ENCODE measurements around the gene ARG2. TPM values are rescaled to one million over a fixed set of nuclear protein-coding genes. Genes with fewer than 3 reads are reported as not detected.
"Not testable (repeated sequence)": the region's sequence is repeated elsewhere in the genome, so short reads cannot be mapped to it uniquely, and the experiment has no call there.

Gene ARG2
- total and polyA plus RNA-seq, 10 of the 15 experiments (the other 5 are each of a cell fraction or from before 2014, with no cell fraction given), result 0.48 to 7.8 (median 1.1) TPM

- H3K4me3 ChIP-seq; CTCF ChIA-PET; in situ Hi-C loops (cut with MboI); H3K27ac ChIP-seq (ENCODE audit: control insufficient read depth, insufficient read depth); H3K9me3 ChIP-seq (replicated peaks; ENCODE audit: control insufficient read depth, insufficient read depth, low read length); FAIRE-seq; DNase-seq (ENCODE audit: low read depth, low spot score); H4K20me1 ChIP-seq (ENCODE audit: control insufficient read depth, insufficient read depth); H3K36me3 ChIP-seq (ENCODE audit: control insufficient read depth in 2 of 2, insufficient read depth in 2 of 2, low read length in 1 of 2); BruUV-seq (replicated peaks); intact Hi-C loops (cut with micrococcal nuclease; ENCODE audit: unreplicated experiment); H3K4me1 ChIP-seq (ENCODE audit: control insufficient read depth, insufficient read depth, low read length); H2AFZ ChIP-seq (ENCODE audit: control insufficient read depth, low read depth, low read length); H3K9ac ChIP-seq (ENCODE audit: control insufficient read depth, insufficient read depth, low read length); POLR2A ChIA-PET; RAD21 ChIA-PET (ENCODE audit: unreplicated experiment); H3K4me2 ChIP-seq (ENCODE audit: control insufficient read depth, insufficient read depth); H3K79me2 ChIP-seq (ENCODE audit: control insufficient read depth, insufficient read depth, low read length); ATAC-seq; H3K27me3 ChIP-seq (replicated peaks in 1 of 2; ENCODE audit: control insufficient read depth in 2 of 2, insufficient read depth in 2 of 2, low read length in 1 of 2): not testable (repeated sequence)
- 19% methylated on average over 1 of the region's 1 CpG for WGBS (ENCODE audit: insufficient coverage, insufficient replicate concordance, low lambda C conversion rate, missing lambda C conversion rate)
- SMC1A ChIA-PET (ENCODE audit: uncharacterized antibody, unreplicated experiment), result interaction anchor here (1.3 kb wide), 1 partner anchor 40 kb away, joined by 3 read pairs; no protein-coding TSS in a partner anchor
Measured at GRCh38 chr14:67626131-67626530, 6.4 kb downstream of the ARG2 start.

GRCh38 chr14:67627519-67627918, 7.8 kb downstream of the ARG2 start:
- no TSS peak for BruUV-seq (replicated peaks)
- no peaks in the 10 kb centered on the region; the same call in 2 of the 3 replicates for H3K9me3 ChIP-seq (replicated peaks; ENCODE audit: control insufficient read depth, insufficient read depth, low read length)
- in situ Hi-C loops (cut with MboI), result no loop called here
- TF ChIP-seq POLR2AphosphoS5 (IDR thresholded peaks at IDR 0.05; ENCODE audit: low read length), result no peak
- no peak for TF ChIP-seq CHD4 (IDR thresholded peaks at IDR 0.05)
- no peak for TF ChIP-seq POLR2AphosphoS2 (IDR thresholded peaks at IDR 0.05; ENCODE audit: low read depth, low read length)
- no peak for TF ChIP-seq STAT3 (IDR thresholded peaks at IDR 0.05; ENCODE audit: low read depth, low read length)
- TF ChIP-seq EP300 (IDR thresholded peaks at IDR 0.05; ENCODE audit: borderline replicate concordance in 1 of 2, control insufficient read depth in 1 of 2, low read depth in 2 of 2, low read length in 2 of 2), result no peak
- TF ChIP-seq MAX (IDR thresholded peaks at IDR 0.05; ENCODE audit: low read depth, low read length), result no peak
- no peak for TF ChIP-seq DPF2 (IDR thresholded peaks at IDR 0.05)
- TF ChIP-seq PAX8 (IDR thresholded peaks at IDR 0.05), result no peak
- no peak for TF ChIP-seq PAX5 (IDR thresholded peaks at IDR 0.05; ENCODE audit: borderline replicate concordance, low read depth, low read length)
- no peak for TF ChIP-seq NR2C2 (IDR thresholded peaks at IDR 0.05; ENCODE audit: borderline replicate concordance, control insufficient read depth, insufficient read length, low read depth)
- TF ChIP-seq JUNB (IDR thresholded peaks at IDR 0.05), result no peak
- no peak for TF ChIP-seq SMAD5 (IDR thresholded peaks at IDR 0.05; ENCODE audit: low read depth)
- no peak for TF ChIP-seq SMAD1 (IDR thresholded peaks at IDR 0.05; ENCODE audit: low read depth, partially characterized antibody)
- no peak for TF ChIP-seq ZBTB11 (CRISPR knock-in tag; IDR thresholded peaks at IDR 0.05)
- no peak for TF ChIP-seq CBX5 (IDR thresholded peaks at IDR 0.05; ENCODE audit: low read depth)
- no peak for TF ChIP-seq SUPT20H (IDR thresholded peaks at IDR 0.05; ENCODE audit: borderline replicate concordance, control insufficient read depth, low read depth, low read length)
- no peak for TF ChIP-seq CREM (IDR thresholded peaks at IDR 0.05; ENCODE audit: low read depth)

More at GRCh38 chr14:67627519-67627918, 7.8 kb downstream of the ARG2 start:
- no peak overlapping the region for H3K9ac ChIP-seq (ENCODE audit: control insufficient read depth, insufficient read depth, low read length)
- no peak for DNase-seq (ENCODE audit: low read depth, low spot score)
- H3K4me2 ChIP-seq (ENCODE audit: control insufficient read depth, insufficient read depth), result no peak overlapping the region
- CTCF ChIA-PET, result interaction anchor here (3.1 kb wide), 1 partner anchor 9 kb away, joined by 14 read pairs; the partner anchor contains the start of gene ARG2
- H3K4me1 ChIP-seq (ENCODE audit: control insufficient read depth, insufficient read depth, low read length), result no peaks in the 10 kb centered on the region
- H3K79me2 ChIP-seq (ENCODE audit: control insufficient read depth, insufficient read depth, low read length), result no peaks in the 10 kb centered on the region
- intact Hi-C loops (cut with micrococcal nuclease; ENCODE audit: unreplicated experiment), result no loop called here
- RAD21 ChIA-PET (ENCODE audit: unreplicated experiment), result interaction anchor here (0.9 kb wide), 1 partner anchor 41 kb away, joined by 4 read pairs; no protein-coding TSS in a partner anchor
- H2AFZ ChIP-seq (ENCODE audit: control insufficient read depth, low read depth, low read length), result no peak overlapping the region
- no peaks in the 10 kb centered on the region for H3K27me3 ChIP-seq (replicated peaks in 1 of 2; ENCODE audit: control insufficient read depth in 2 of 2, insufficient read depth in 2 of 2, low read length in 1 of 2)
- H3K36me3 ChIP-seq (ENCODE audit: control insufficient read depth in 2 of 2, insufficient read depth in 2 of 2, low read length in 1 of 2), result no peaks in the 10 kb centered on the region
- no peak overlapping the region for H3K27ac ChIP-seq (ENCODE audit: control insufficient read depth, insufficient read depth)
- SMC1A ChIA-PET (ENCODE audit: uncharacterized antibody, unreplicated experiment), result no interaction called here
- POLR2A ChIA-PET, result interaction anchor here (1.4 kb wide), 1 partner anchor 15 kb away, joined by 3 read pairs; no protein-coding TSS in a partner anchor
- FAIRE-seq, result no peak
- no peak overlapping the region for H3K4me3 ChIP-seq
- no peaks in the 10 kb centered on the region for H4K20me1 ChIP-seq (ENCODE audit: control insufficient read depth, insufficient read depth)
- no peak for ATAC-seq
